Measurements from ENCODE around the gene CXXC5. TPM values are rescaled to one million over a fixed set of nuclear protein-coding genes. Genes with fewer than 3 reads are reported as not detected.

The CXXC5 gene
- polyA plus RNA-seq, 1 of the 3 experiments (the other 2 are of a cell fraction): 47.4 TPM

GRCh38 chr5:139696167-139696893 is 48.2 kb downstream of the CXXC5 start:
- WGBS (ENCODE audit: low lambda C conversion rate): 73% methylated on average over 18 of the region's 21 CpGs
- Histone ChIP-seq H3F3A (replicated peaks; ENCODE audit: insufficient read depth) (peaks cover 33% of the 10 kb centered on the region), H2AFZ (ENCODE audit: low read depth) (no peak overlapping the region), H3K4me1 (ENCODE audit: control insufficient read depth in 1 of 2, insufficient read depth in 2 of 2, low read depth in 1 of 2, low read length in 1 of 2) (peaks cover 41 to 56% of the 10 kb centered on the region in 2 experiments; a peak in 3 of 4 replicates), H3K4me2 (peak overlapping the region; percentile 67; the same call in 1 of the 2 replicates), H3K79me2 (ENCODE audit: insufficient read depth) (no peaks in the 10 kb centered on the region), H3K4me3 (ENCODE audit: low read depth in 2 of 2, low read length in 1 of 2) (0 out of 4 replicates have a peak overlapping the region, but pooled peaks of 1 of the 2 experiments have one; percentile 9), H3K27ac (ENCODE audit: low read depth in 2 of 2, low read length in 1 of 2) (peak overlapping the region; percentile 87 to 97), H3K9me3 (no peaks in the 10 kb centered on the region), H3K9me2 (no peaks in the 10 kb centered on the region), H4K20me1 (ENCODE audit: insufficient read depth) (no peaks in the 10 kb centered on the region), H3K9ac (peak overlapping the region; percentile 85; the same call in 1 of the 2 replicates), H3K27me3 (ENCODE audit: insufficient read depth) (no peaks in the 10 kb centered on the region), H3K36me3 (replicated peaks in 1 of 2; ENCODE audit: control insufficient read depth in 1 of 2, insufficient read depth in 2 of 2, low read length in 1 of 2) (no peaks in the 10 kb centered on the region)
- DNase-seq: no peak
- TF ChIP-seq CTCF (IDR thresholded peaks at IDR 0.05) (no peak), NRF1 (IDR thresholded peaks at IDR 0.05; ENCODE audit: low read depth, low read length) (no peak), FOXM1 (IDR thresholded peaks at IDR 0.05; ENCODE audit: low read depth) (no peak), SMC3 (IDR thresholded peaks at IDR 0.05; ENCODE audit: low read depth, low read length) (no peak), FOSL2 (IDR thresholded peaks at IDR 0.05; ENCODE audit: borderline replicate concordance, low read depth) (no peak), PBX3 (IDR thresholded peaks at IDR 0.05) (no peak), ELF1 (IDR thresholded peaks at IDR 0.05) (no peak), CHD2 (IDR thresholded peaks at IDR 0.05; ENCODE audit: low read length, partially characterized antibody) (no peak)
- POLR2A ChIA-PET: interaction anchor here (1.4 to 1.6 kb wide), 3 partner anchors 13 to 48 kb away, joined by 4 to 11 read pairs (median 6); partner anchors contain the start of gene CXXC5
- CTCF ChIA-PET: interaction anchor here (1.0 to 14.8 kb wide), 9 partner anchors 11 to 79 kb away, joined by 3 to 310 read pairs (median 4); no protein-coding TSS in a partner anchor

GRCh38 chr5:139696894-139697658 is 48.9 kb downstream of the CXXC5 start:
- ChIA-PET POLR2A (interaction anchor here (1.4 to 1.6 kb wide), 3 partner anchors 12 to 49 kb away, joined by 4 to 11 read pairs (median 6); partner anchors contain the start of gene CXXC5), CTCF (interaction anchor here (1.0 to 14.8 kb wide), 8 partner anchors 12 to 78 kb away, joined by 3 to 310 read pairs (median 4); no protein-coding TSS in a partner anchor)
- H3K4me1 ChIP-seq (ENCODE audit: control insufficient read depth in 1 of 2, insufficient read depth in 2 of 2, low read depth in 1 of 2, low read length in 1 of 2): peaks cover 41 to 58% of the 10 kb centered on the region in 2 experiments; a peak in 3 of 4 replicates
- no peaks in the 10 kb centered on the region for H3K27me3 ChIP-seq (ENCODE audit: insufficient read depth)
- peak overlapping the region; percentile 67 for H3K4me2 ChIP-seq
- WGBS (ENCODE audit: low lambda C conversion rate): 18% methylated on average over 16 of the region's 55 CpGs
- no peaks in the 10 kb centered on the region for H3K79me2 ChIP-seq (ENCODE audit: insufficient read depth)
- no peak overlapping the region for H2AFZ ChIP-seq (ENCODE audit: low read depth)
- no peaks in the 10 kb centered on the region for H4K20me1 ChIP-seq (ENCODE audit: insufficient read depth)
- no peaks in the 10 kb centered on the region for H3K36me3 ChIP-seq (replicated peaks in 1 of 2; ENCODE audit: control insufficient read depth in 1 of 2, insufficient read depth in 2 of 2, low read length in 1 of 2)
- peak; percentile 82 for DNase-seq
- peaks cover 31% of the 10 kb centered on the region for H3F3A ChIP-seq (replicated peaks; ENCODE audit: insufficient read depth)
- peak overlapping the region; percentile 85 for H3K9ac ChIP-seq
- peak overlapping the region; percentile 87 to 97 for H3K27ac ChIP-seq (ENCODE audit: low read depth in 2 of 2, low read length in 1 of 2)
- no peaks in the 10 kb centered on the region for H3K9me3 ChIP-seq
- H3K9me2 ChIP-seq: no peaks in the 10 kb centered on the region
- peak overlapping the region in 1 of 2 experiments; percentile 30; a peak in 2 of 4 replicates for H3K4me3 ChIP-seq (ENCODE audit: low read depth in 2 of 2, low read length in 1 of 2)
- TF ChIP-seq MXI1 (IDR thresholded peaks at IDR 0.05; ENCODE audit: low read depth, low read length): no peak
- 0 out of 2 replicates have a peak, but pooled peaks have one; percentile 10 for TF ChIP-seq REST (IDR thresholded peaks at IDR 0.05; ENCODE audit: low read depth, low read length)
- peak; percentile 82; the same call in 1 of the 2 replicates for TF ChIP-seq FOSL2 (IDR thresholded peaks at IDR 0.05; ENCODE audit: borderline replicate concordance, low read depth)
- no peak for TF ChIP-seq YY1 (IDR thresholded peaks at IDR 0.05; ENCODE audit: low read depth)
- TF ChIP-seq MEF2A (IDR thresholded peaks at IDR 0.05; ENCODE audit: borderline replicate concordance, low read depth): no peak
- no peak for TF ChIP-seq USF2 (IDR thresholded peaks at IDR 0.05; ENCODE audit: borderline replicate concordance, low read depth, low read length)
- peak; percentile 35; the same call in 1 of the 2 replicates for TF ChIP-seq TAF1 (IDR thresholded peaks at IDR 0.05; ENCODE audit: borderline replicate concordance, low read depth, low read length)
- peak; percentile 72 for TF ChIP-seq JUND (IDR thresholded peaks at IDR 0.05)
- TF ChIP-seq MAX (IDR thresholded peaks at IDR 0.05; ENCODE audit: low read depth): peak; percentile 87
- TF ChIP-seq TCF12 (IDR thresholded peaks at IDR 0.05): peak; percentile 77
